Astrocyte (in vitro differentiated cells and primary cell): ENCODE measurements around the gene KLHDC8A. TPM values are rescaled to one million over a fixed set of nuclear protein-coding genes. Genes with fewer than 3 reads are reported as not detected.

Experiments used
- DNase-seq: peaks from one replicate; pipeline ENCODE4 v3.0.0-alpha.2; 2010; ENCODE audit warnings: low read depth
- FAIRE-seq: peaks from 2 replicates; lab custom pipeline; 2011; peaks lifted over from hg19 to GRCh38; lab: Jason Lieb, UNC
- H2AFZ ChIP-seq: 2 replicates; pipeline ENCODE4 v1.6.0; 2012; ENCODE audit warnings: low read depth, low read length, inconsistent platforms
- H3K27ac ChIP-seq: 2 replicates; pipeline ENCODE4 v1.5.1; 2011; ENCODE audit warnings: low read depth, low read length, inconsistent platforms
- H3K27me3 ChIP-seq: 2 replicates; pipeline ENCODE4 v1.6.0; 2011; ENCODE audit warnings: low read length, inconsistent platforms; ENCODE audit not compliant: insufficient read depth
- H3K36me3 ChIP-seq: 2 replicates; pipeline ENCODE4 v1.5.1; 2011; ENCODE audit warnings: low read length, inconsistent platforms; ENCODE audit not compliant: insufficient read depth
- H3K4me1 ChIP-seq: 2 replicates; pipeline ENCODE4 v1.5.1; 2011; ENCODE audit warnings: low read length, inconsistent platforms; ENCODE audit not compliant: insufficient read depth
- H3K4me2 ChIP-seq: 2 replicates; pipeline ENCODE4 v1.6.0; 2012; ENCODE audit warnings: low read length, inconsistent platforms
- H3K4me3 ChIP-seq: 2 replicates; pipeline ENCODE4 v1.5.1; 2011; ENCODE audit warnings: low read depth, mild to moderate bottlenecking, low read length, inconsistent platforms; ENCODE audit not compliant: insufficient read depth
- H3K79me2 ChIP-seq: 2 replicates; pipeline ENCODE4 v1.6.0; 2012; ENCODE audit warnings: mild to moderate bottlenecking, low read length, inconsistent platforms; ENCODE audit not compliant: insufficient read depth
- H3K9ac ChIP-seq: 2 replicates; pipeline ENCODE4 v1.6.0; 2012; ENCODE audit warnings: mild to moderate bottlenecking, low read length, inconsistent platforms
- H3K9me3 ChIP-seq: 2 replicates; pipeline ENCODE4 v1.5.1; 2012; ENCODE audit warnings: low read depth, mild to moderate bottlenecking, low read length, inconsistent platforms; ENCODE audit not compliant: insufficient read depth
- H4K20me1 ChIP-seq: 2 replicates; pipeline ENCODE4 v1.6.0; 2012; ENCODE audit warnings: low read length, inconsistent platforms; ENCODE audit not compliant: insufficient read depth
- H3K27ac Mint-ChIP-seq: one replicate; pipeline ENCODE4 v1.8.0; 2021; ENCODE audit warnings: mild to moderate bottlenecking, mixed read lengths; ENCODE audit not compliant: unreplicated experiment
- H3K27me3 Mint-ChIP-seq: one replicate; pipeline ENCODE4 v1.8.0; 2021; ENCODE audit warnings: low read depth, mixed read lengths; ENCODE audit not compliant: unreplicated experiment
- H3K36me3 Mint-ChIP-seq: one replicate; pipeline ENCODE4 v1.8.0; 2021; ENCODE audit warnings: low read depth, mixed read lengths; ENCODE audit not compliant: unreplicated experiment
- H3K4me1 Mint-ChIP-seq: one replicate; pipeline ENCODE4 v1.8.0; 2021; ENCODE audit warnings: low read depth, mixed read lengths; ENCODE audit not compliant: unreplicated experiment
- H3K4me3 Mint-ChIP-seq: one replicate; pipeline ENCODE4 v1.8.0; 2021; ENCODE audit warnings: mild to moderate bottlenecking, moderate library complexity, mixed read lengths; ENCODE audit not compliant: unreplicated experiment
- H3K9me3 Mint-ChIP-seq: one replicate; pipeline ENCODE4 v1.8.0; 2021; ENCODE audit warnings: mild to moderate bottlenecking, mixed read lengths; ENCODE audit not compliant: unreplicated experiment
- CTCF ChIP-seq: IDR thresholded peaks from 2 replicates; pipeline ENCODE4 v1.5.1; 2011; ENCODE audit warnings: low read depth, mild to moderate bottlenecking, inconsistent platforms, low read length, moderate library complexity; ENCODE audit not compliant: insufficient read depth
- EZH2 ChIP-seq: IDR thresholded peaks from 2 replicates; pipeline ENCODE4 v1.6.1; 2012; ENCODE audit warnings: mild to moderate bottlenecking, low read length, inconsistent platforms; ENCODE audit not compliant: insufficient read depth
- total RNA-seq: library from RNA; stranded (reverse); gene quantifications from 2 replicates; pipeline ENCODE4 v1.2.1, GENCODE V29; 2021

The KLHDC8A gene
- total RNA-seq, 1 donor from 2014 or later: 0.39 TPM

GRCh38 chr1:205316161-205316566, 40.6 kb downstream of the KLHDC8A start:
- Mint-ChIP-seq H3K9me3 (peaks cover 7% of the 10 kb centered on the region), H3K27ac (no peak overlapping the region), H3K27me3 (no peaks in the 10 kb centered on the region), H3K36me3 (peaks cover 28% of the 10 kb centered on the region), H3K4me3 (peak overlapping the region; percentile 23), H3K4me1 (peaks cover 69% of the 10 kb centered on the region)
- Histone ChIP-seq H4K20me1 (peaks cover 79% of the 10 kb centered on the region), H3K36me3 (peaks cover 8% of the 10 kb centered on the region), H3K4me3 (no peak overlapping the region), H3K9me3 (no peaks in the 10 kb centered on the region), H3K4me1 (peaks cover 56% of the 10 kb centered on the region), H2AFZ (no peak overlapping the region), H3K27ac (no peak overlapping the region), H3K9ac (no peak overlapping the region), H3K27me3 (no peaks in the 10 kb centered on the region), H3K4me2 (peak overlapping the region; percentile 99), H3K79me2 (peaks cover 99% of the 10 kb centered on the region)
- TF ChIP-seq EZH2 (no peak), CTCF (no peak)
- FAIRE-seq (no peak), DNase-seq (no peak)

GRCh38 chr1:205315008-205315618, 41.6 kb downstream of the KLHDC8A start:
- H3K4me2 ChIP-seq: no peak overlapping the region
- peaks cover 34% of the 10 kb centered on the region for H3K36me3 Mint-ChIP-seq

More at GRCh38 chr1:205315008-205315618, 41.6 kb downstream of the KLHDC8A start:
- Histone ChIP-seq H3K4me3 (no peak overlapping the region), H3K27me3 (no peaks in the 10 kb centered on the region), H3K79me2 (peaks cover 100% of the 10 kb centered on the region), H3K36me3 (peaks cover 18% of the 10 kb centered on the region), H4K20me1 (peaks cover 80% of the 10 kb centered on the region), H3K27ac (no peak overlapping the region), H3K4me1 (peaks cover 53% of the 10 kb centered on the region), H3K9me3 (no peaks in the 10 kb centered on the region), H3K9ac (peak overlapping the region; percentile 3), H2AFZ (no peak overlapping the region)
- Mint-ChIP-seq H3K4me1 (peaks cover 78% of the 10 kb centered on the region), H3K4me3 (peak overlapping the region; percentile 50), H3K27me3 (no peaks in the 10 kb centered on the region), H3K27ac (peak overlapping the region; percentile 86), H3K9me3 (no peaks in the 10 kb centered on the region)
- TF ChIP-seq CTCF (no peak), EZH2 (no peak)
- DNase-seq: no peak
- no peak for FAIRE-seq
